ENCODE measurements around the gene BEND6.

- TF ChIP-seq, protein P1, sequence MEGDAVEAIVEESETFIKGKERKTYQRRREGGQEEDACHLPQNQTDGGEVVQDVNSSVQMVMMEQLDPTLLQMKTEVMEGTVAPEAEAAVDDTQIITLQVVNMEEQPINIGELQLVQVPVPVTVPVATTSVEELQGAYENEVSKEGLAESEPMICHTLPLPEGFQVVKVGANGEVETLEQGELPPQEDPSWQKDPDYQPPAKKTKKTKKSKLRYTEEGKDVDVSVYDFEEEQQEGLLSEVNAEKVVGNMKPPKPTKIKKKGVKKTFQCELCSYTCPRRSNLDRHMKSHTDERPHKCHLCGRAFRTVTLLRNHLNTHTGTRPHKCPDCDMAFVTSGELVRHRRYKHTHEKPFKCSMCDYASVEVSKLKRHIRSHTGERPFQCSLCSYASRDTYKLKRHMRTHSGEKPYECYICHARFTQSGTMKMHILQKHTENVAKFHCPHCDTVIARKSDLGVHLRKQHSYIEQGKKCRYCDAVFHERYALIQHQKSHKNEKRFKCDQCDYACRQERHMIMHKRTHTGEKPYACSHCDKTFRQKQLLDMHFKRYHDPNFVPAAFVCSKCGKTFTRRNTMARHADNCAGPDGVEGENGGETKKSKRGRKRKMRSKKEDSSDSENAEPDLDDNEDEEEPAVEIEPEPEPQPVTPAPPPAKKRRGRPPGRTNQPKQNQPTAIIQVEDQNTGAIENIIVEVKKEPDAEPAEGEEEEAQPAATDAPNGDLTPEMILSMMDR (IDR thresholded peaks at IDR 0.05) = no peak
- no peak for TF ChIP-seq EZH2 (IDR thresholded peaks at IDR 0.05; ENCODE audit: borderline replicate concordance, insufficient read depth, low read depth, low read length, poor library complexity, severe bottlenecking)
Measured at GRCh38 chr6:56949265-56949664, 5.6 kb upstream of the BEND6 start.

Data from B cell (primary cell).